GM21360 (cell line): Measurements from ENCODE around the gene DOCK8.

Experiments
- ATAC-seq: cut with Tn5 transposase; IDR thresholded peaks from one replicate; pipeline ENCODE4 v1.9.1; 2021; ENCODE audit warnings: mild to moderate bottlenecking, moderate library complexity; ENCODE audit not compliant: unreplicated experiment

Gene DOCK8

GRCh38 chr9:450561-450960 is 235.9 kb downstream of the DOCK8 start:
- ATAC-seq: no peak

- ATAC-seq: no peak
Observed at GRCh38 chr9:453832-454231, 239.2 kb downstream of the DOCK8 start.

DNA sequence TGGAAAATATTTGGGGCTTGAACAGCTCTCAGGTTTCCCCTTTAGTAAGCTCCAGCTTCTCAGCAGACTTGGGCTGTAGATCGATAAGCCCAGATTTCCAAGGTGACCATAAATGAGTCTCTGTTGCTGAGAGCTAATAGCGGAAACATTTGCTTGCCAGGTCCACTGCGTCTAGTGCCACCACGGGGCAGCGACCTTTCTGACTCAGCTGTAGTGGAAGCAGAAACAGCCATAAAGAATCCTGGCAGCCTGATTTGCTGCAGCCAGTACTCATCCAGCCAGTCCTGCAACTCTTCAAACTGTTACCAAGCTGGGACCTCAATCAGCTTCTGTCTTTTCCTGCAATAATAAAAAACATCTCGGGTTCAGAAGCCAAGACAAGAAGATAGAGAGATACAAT is 241.7 kb downstream of the DOCK8 start:
- ATAC-seq: no peak

DNA sequence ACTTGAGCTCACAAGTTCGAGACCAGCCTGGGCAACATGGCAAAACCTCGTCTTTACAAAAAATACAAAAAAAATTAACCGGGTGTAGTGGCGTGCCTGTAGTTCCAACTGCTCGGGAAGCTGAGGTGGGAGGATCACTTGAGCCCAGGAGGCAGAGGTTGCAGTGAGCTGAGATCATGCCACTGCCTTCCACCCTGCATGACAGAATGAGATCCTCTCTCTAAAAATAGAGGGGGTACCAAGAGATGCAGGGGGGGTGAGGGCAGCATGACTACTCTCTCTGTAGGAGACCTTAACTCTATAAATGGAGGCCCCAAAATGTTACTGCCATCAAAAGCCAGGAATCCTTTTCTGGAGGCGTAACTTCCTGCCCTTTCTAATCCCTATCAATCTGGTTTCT is 243.9 kb downstream of the DOCK8 start:
- no peak for ATAC-seq

DNA sequence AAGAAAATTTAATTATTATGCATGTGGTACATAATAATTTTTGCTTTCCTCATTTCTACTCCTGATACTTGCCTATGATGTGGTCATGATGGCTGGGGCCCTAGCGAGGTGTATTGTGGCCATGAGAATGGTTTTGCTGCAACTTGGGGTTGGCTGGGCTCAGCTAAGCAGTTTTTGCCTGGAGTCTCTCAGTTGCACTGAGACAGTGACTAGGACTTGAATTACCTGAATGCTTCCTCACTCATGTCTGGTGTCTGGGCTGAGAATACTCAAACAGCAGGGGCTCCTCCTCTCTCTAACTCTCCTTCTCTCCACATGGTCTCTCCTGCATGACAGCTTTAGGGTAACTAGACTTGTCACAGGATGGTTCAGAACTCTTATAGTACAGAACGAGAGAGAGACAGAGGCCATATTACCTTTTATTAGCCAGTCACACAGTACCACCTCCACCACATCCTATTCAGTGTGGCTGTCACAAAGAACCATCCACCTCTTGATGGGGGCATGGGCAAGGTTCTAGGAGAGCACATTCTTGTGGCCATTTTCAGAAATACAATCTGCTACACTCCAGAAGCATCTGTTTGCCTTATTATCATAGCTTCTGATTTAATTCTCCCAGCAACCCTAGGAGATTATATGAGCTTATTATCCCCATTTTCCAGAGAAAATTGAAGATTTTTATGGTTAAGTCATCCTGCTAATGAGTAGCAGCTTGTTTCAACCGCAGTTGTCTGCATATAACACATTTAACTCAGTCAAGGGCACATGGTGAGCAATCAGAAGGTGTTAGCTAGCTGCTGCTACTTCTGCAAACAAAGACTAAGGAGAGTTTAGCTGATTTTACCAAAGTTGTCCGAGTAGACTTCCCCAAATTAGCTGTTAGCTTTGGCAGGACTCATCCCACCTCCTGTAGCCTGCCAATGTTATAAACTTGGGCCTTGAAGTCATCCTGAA is 245.1 kb downstream of the DOCK8 start:
- no peak for ATAC-seq

- no peak for ATAC-seq
Observed at GRCh38 chr9:462121-462520, 247.5 kb downstream of the DOCK8 start.

- no peak for ATAC-seq
Observed at GRCh38 chr9:462606-463005, 247.9 kb downstream of the DOCK8 start.

GRCh38 chr9:463455-464171 is 248.9 kb downstream of the DOCK8 start:
- no peak for ATAC-seq

DNA sequence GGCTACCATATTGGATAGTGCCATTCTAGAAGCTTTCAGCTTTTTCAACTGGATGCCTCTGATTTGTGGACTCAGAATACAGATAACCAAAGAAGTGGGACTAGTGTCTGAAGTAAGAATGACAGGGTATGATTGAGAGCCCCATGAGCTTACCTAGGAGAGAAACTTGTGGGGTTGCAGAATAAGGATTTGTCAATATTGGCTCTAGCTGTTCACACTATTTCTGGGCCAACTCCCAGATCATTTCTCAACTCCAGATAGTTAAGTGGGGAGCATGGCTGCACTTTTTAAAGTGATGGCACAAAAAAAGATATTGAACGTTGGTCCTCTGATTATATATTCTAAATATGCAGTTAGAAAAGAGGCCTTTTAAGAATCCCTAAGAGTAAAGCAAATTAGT is 252.1 kb downstream of the DOCK8 start:
- ATAC-seq: no peak

- ATAC-seq: no peak
Observed at GRCh38 chr9:468766-469426, 254.2 kb downstream of the DOCK8 start.

GRCh38 chr9:469672-470551 is 255.2 kb downstream of the DOCK8 start:
- ATAC-seq: peak; percentile 92

DNA sequence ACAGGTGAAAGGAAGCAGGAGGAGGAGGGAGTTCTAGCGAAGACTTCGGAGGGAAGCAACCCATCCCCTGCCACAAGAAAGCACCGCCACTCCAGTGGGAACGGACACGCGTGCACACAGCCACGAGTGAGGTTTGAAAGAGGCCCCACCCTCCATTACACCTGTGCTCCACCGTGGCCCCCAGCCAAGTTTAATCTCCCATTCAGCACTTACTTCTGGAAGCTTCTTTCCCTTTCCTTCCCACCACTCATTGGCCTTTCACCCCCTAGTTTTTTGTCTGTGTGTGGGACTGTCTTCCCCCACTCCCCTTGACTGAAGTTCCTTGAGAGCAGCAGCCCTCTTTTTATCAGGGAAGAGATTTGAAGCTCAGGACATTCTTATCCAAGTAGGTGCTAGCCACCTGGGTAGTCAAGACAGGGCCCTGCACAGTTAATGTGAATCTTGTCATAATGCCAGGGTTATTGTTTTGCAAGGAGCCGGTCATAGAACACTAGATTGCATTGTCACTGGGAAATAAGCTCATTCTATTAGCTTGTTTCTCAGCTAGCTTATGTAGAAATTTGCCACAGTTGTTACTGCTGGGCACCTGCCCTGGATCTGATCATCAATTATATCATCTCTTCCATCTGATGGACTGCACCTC is 256.0 kb downstream of the DOCK8 start:
- ATAC-seq: no peak

DNA sequence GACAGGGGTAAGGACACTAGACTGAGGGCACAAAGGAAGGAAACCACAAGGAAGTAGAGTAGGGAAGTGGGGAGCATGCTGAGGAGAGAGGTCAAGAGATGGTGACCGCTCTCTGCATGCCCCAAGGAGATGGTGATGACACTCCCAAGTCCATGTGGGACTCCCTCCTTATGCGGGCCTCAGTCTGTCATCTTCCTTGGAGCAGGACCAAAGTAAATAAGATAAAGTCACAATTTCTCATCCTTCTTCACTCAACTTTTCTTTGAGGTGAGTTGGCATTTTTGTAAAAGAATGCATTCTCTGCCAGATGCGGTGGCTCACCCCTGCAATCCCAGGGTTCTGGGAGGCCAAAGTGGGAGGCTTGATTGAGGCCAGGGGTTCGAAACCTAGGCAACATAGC is 256.7 kb downstream of the DOCK8 start:
- no peak for ATAC-seq

GRCh38 chr9:472479-473075 is 257.9 kb downstream of the DOCK8 start:
- no peak for ATAC-seq

GRCh38 chr9:477193-477592 is 262.5 kb downstream of the DOCK8 start:
- no peak for ATAC-seq

DNA sequence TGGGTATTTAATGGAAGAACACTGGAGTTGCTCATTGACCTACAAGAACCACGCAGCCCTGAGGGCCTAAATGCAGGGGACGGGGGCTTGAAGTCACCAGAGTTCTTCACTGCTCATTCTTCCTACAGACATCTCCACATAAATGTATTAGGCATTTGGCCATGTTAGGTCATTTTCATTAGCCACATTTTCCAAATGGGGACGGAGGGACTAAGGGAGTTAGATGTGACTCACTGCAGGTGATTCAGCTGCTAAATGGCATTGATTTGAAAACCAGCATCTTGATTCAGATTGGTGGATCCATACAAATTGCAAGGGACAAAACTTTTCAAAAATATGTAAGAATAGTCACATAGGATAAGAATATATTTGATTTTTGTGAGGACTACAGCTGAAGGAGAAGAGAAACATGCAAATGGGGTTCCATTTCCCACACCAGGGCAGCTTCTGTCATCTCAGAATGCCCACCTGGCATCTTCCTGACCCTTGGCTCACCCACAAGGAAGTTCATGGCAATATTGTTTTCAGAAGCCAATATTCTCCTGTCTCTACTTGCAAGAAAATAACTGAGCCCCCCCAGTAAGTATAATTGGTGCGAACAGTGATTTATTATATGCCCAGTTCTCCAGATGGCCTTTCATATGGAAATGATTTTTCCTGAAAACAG is 264.8 kb downstream of the DOCK8 start:
- ATAC-seq: no peak

GRCh38 chr9:479971-480350 is 265.3 kb downstream of the DOCK8 start:
- ATAC-seq: no peak

- no peak for ATAC-seq
Observed at GRCh38 chr9:482739-483138, 268.1 kb downstream of the DOCK8 start.

DNA sequence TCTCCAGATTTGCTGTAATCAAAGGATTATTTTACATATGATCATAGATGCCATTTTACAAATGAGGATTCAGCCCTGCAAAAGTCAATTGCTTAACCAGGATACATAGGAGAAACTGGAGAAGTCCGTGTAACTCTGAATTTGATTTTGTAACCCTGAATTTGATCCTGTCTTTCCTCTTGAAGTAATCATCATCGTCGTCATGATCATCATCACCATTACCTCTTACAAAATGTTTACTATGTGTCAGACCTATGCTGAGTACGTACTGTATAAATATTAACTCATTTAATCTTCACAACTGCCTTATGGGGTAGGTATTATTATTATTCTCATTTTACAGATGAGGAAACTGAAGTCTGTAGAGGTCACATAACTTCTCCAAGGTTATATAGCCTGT is 271.5 kb downstream of the DOCK8 start:
- ATAC-seq: no peak
